ENCODE data around the gene PCDHB14. TPM values are rescaled to one million over a fixed set of nuclear protein-coding genes. Genes with fewer than 3 reads are reported as not detected.
"Not testable (repeated sequence)": the region's sequence is repeated elsewhere in the genome, so short reads cannot be mapped to it uniquely, and the experiment has no call there.

The PCDHB14 gene
- total RNA-seq, 4 donors from 2014 or later = 3.5 to 6.5 (median 4.0) TPM

DNA sequence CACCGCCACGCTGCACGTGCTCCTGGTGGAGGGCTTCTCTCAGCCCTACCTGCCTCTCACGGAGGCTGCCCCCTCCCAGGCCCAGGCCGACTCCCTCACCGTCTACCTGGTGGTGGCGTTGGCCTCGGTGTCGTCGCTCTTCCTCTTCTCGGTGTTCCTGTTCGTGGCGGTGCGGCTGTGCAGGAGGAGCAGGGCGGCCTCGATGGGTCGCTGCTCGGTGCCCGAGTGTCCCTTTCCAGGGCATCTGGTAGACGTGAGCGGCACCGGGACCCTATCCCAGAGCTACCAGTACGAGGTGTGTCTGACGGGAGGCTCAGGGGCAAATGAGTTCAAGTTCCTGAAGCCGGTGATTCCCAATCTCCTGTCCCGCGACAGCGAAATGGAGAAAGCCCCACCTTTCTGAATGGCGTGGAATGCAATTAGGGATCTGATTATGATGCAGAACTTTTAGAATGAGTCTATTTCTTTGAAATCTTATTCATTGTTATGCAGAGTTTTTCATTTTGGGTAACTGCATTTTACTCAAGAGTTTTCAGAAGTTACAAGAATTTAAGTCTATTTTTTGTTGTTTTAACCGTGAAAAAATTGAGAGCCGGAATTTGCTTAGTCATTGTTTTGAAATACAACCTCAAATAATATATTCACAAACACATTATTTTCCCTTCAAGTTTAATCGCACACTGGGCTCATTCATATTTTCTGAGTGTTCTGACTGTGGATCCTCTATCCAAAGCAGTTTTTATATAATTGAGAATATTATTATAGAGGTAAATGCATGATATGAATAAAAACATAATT lies 13.6 kb downstream of the PCDHB14 start:
- Histone ChIP-seq H3K4me3 (replicated peaks in 1 of 3) (no peak overlapping the region), H3K4me1 (no peaks in the 10 kb centered on the region), H3K9me3 (no peaks in the 10 kb centered on the region), H3K27ac (no peak overlapping the region), H3K36me3 (no peaks in the 10 kb centered on the region), H3K27me3 (no peaks in the 10 kb centered on the region)
- 16 to 21% methylated on average over 17 to 21 of the region's 32 CpGs for WGBS, 2 donors
- no peak for DNase-seq
- intact Hi-C loops (cut with DNase I) = no loop called here
- no peak for TF ChIP-seq POLR2A (IDR thresholded peaks at IDR 0.05)
- TF ChIP-seq, protein P1, sequence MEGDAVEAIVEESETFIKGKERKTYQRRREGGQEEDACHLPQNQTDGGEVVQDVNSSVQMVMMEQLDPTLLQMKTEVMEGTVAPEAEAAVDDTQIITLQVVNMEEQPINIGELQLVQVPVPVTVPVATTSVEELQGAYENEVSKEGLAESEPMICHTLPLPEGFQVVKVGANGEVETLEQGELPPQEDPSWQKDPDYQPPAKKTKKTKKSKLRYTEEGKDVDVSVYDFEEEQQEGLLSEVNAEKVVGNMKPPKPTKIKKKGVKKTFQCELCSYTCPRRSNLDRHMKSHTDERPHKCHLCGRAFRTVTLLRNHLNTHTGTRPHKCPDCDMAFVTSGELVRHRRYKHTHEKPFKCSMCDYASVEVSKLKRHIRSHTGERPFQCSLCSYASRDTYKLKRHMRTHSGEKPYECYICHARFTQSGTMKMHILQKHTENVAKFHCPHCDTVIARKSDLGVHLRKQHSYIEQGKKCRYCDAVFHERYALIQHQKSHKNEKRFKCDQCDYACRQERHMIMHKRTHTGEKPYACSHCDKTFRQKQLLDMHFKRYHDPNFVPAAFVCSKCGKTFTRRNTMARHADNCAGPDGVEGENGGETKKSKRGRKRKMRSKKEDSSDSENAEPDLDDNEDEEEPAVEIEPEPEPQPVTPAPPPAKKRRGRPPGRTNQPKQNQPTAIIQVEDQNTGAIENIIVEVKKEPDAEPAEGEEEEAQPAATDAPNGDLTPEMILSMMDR (IDR thresholded peaks at IDR 0.05) = no peak

DNA sequence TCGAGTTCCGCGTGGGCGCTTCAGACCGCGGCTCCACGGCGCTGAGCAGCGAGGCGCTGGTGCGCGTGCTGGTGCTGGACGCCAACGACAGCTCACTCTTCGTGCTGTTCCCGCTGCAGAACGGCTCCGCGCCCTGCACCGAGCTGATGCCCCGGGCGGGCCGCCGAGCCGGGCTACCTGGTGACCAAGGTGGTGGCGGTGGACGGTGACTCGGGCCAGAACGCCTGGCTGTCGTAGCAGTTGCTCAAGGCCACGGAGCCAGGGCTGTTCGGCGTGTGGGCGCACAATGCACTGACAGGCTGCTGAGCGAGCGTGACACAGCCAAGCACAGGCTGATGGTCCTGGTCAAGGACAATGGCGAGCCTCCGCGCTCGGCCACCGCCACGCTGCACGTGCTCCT lies 18.4 kb downstream of the PCDHB14 start:
- H3K4me1 ChIP-seq = no peaks in the 10 kb centered on the region
- WGBS, 2 donors = 8% methylated on average over 9 of the region's 43 CpGs; no CpG with 5 or more reads in 1 of the 2 donors
- intact Hi-C loops (cut with DNase I) = no loop called here

DNA sequence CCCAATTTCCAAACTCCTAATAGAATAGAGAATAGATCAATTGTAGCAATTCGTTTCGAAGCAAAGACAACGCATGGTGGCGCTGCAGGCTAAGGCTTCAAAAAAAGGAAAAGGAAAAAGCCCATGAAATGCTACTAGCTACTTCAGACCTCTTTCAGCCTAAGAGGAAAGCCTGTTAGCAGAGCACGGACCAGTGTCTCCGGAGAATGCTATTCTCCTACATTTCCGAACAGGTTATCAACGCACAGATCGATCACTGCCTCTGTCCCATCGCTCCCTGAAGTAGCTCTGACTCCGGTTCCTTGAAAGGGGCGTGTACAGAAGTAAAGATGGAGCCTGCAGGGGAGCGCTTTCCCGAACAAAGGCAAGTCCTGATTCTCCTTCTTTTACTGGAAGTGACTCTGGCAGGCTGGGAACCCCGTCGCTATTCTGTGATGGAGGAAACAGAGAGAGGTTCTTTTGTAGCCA lies 22.1 kb downstream of the PCDHB14 start, which contains the start of gene PCDHB15:
Gene PCDHB15, plus strand, starts transcription at position 146 of the 468 bp plus-strand sequence. Its CDS starts 184 bp downstream, at position 330.
- intact Hi-C loops (cut with DNase I) = no loop called here

More for the DNA sequence above, 18.4 kb downstream of the PCDHB14 start:
- no peak overlapping the region for H3K4me3 ChIP-seq (replicated peaks in 1 of 3)
- H3K27me3 ChIP-seq = no peaks in the 10 kb centered on the region
- TF ChIP-seq, protein P1 (IDR thresholded peaks at IDR 0.05) = no peak
- no peak for TF ChIP-seq POLR2A (IDR thresholded peaks at IDR 0.05)
- no peaks in the 10 kb centered on the region for H3K36me3 ChIP-seq
- no peak for DNase-seq
- H3K27ac ChIP-seq = no peak overlapping the region
- no peaks in the 10 kb centered on the region for H3K9me3 ChIP-seq

GRCh38 chr5:141246971-141247370 lies 23.8 kb downstream of the PCDHB14 start:
- 45% methylated on average over 11 of the region's 42 CpGs; no CpG with 5 or more reads in 1 of the 2 donors for WGBS, 2 donors
- H3K9me3 ChIP-seq; intact Hi-C loops (cut with DNase I); H3K4me3 ChIP-seq (replicated peaks in 1 of 3); DNase-seq; H3K27me3 ChIP-seq; H3K4me1 ChIP-seq; H3K36me3 ChIP-seq; H3K27ac ChIP-seq: not testable (repeated sequence)

More for the DNA sequence above, 22.1 kb downstream of the PCDHB14 start, which contains the start of gene PCDHB15:
- no peaks in the 10 kb centered on the region for H3K9me3 ChIP-seq
- no peaks in the 10 kb centered on the region for H3K4me1 ChIP-seq
- H3K4me3 ChIP-seq (replicated peaks in 1 of 3) = no peak within 1 kb of the TSS
- no peaks in the 10 kb centered on the region for H3K27me3 ChIP-seq
- TF ChIP-seq, protein P1 (IDR thresholded peaks at IDR 0.05) = peak in 3 of 6 experiments; percentile 10 to 18 (median 13)
- TF ChIP-seq POLR2A (IDR thresholded peaks at IDR 0.05) = no peak
- 2 to 5% methylated on average over 15 to 16 of the region's 16 CpGs for WGBS, 2 donors
- H3K36me3 ChIP-seq = no peaks in the 10 kb centered on the region
- DNase-seq = no peak
- no peak within 1 kb of the TSS for H3K27ac ChIP-seq

DNA sequence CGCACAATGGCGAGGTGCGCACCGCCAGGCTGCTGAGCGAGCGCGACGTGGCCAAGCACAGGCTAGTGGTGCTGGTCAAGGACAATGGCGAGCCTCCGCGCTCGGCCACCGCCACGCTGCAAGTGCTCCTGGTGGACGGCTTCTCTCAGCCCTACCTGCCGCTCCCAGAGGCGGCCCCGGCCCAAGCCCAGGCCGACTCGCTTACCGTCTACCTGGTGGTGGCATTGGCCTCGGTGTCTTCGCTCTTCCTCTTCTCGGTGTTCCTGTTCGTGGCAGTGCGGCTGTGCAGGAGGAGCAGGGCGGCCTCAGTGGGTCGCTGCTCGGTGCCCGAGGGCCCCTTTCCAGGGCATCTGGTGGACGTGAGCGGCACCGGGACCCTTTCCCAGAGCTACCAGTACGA lies 24.3 kb downstream of the PCDHB14 start:
- 28 to 66% methylated on average over 9 to 17 of the region's 34 CpGs for WGBS, 2 donors
- H3K4me3 ChIP-seq (replicated peaks in 1 of 3); H3K9me3 ChIP-seq; H3K27ac ChIP-seq; H3K36me3 ChIP-seq; intact Hi-C loops (cut with DNase I); DNase-seq; H3K4me1 ChIP-seq; H3K27me3 ChIP-seq: not testable (repeated sequence)

- H3K9me3 ChIP-seq = no peaks in the 10 kb centered on the region
- TF ChIP-seq, protein P1 (IDR thresholded peaks at IDR 0.05) = no peak
- TF ChIP-seq POLR2A (IDR thresholded peaks at IDR 0.05) = no peak
- intact Hi-C loops (cut with DNase I) = no loop called here
Observed at GRCh38 chr5:141250576-141250975, 27.4 kb downstream of the PCDHB14 start.

More at GRCh38 chr5:141250576-141250975, 27.4 kb downstream of the PCDHB14 start:
- DNase-seq = no peak
- Histone ChIP-seq H3K4me1 (no peaks in the 10 kb centered on the region), H3K4me3 (replicated peaks in 1 of 3) (no peak overlapping the region), H3K27me3 (no peaks in the 10 kb centered on the region), H3K36me3 (no peaks in the 10 kb centered on the region), H3K27ac (no peak overlapping the region)

All from thyroid gland (tissue), 4 donors.